WERI-Rb-1 (cell line): ENCODE results near the gene ANKH.

Experiments
- DNase-seq: peaks from one replicate; pipeline ENCODE4 v3.0.0-alpha.2; 2020
- H3K27ac ChIP-seq: fragments of 250-450 bp; sonication (Bioruptor Pico); 2 replicates; pipeline ENCODE4 v1.5.1; 2020; ENCODE audit warnings: mild to moderate bottlenecking, moderate library complexity
- H3K27me3 ChIP-seq: fragments of 250-450 bp; sonication (Bioruptor Pico); 2 replicates; pipeline ENCODE4 v1.5.1; 2021; ENCODE audit warnings: mild to moderate bottlenecking, low read depth, moderate library complexity; ENCODE audit not compliant: insufficient read depth, severe bottlenecking
- H3K36me3 ChIP-seq: fragments of 250-450 bp; sonication (Bioruptor Pico); 2 replicates; pipeline ENCODE4 v1.5.1; 2020; ENCODE audit warnings: mild to moderate bottlenecking, moderate library complexity
- H3K4me3 ChIP-seq: 2 replicates; pipeline ENCODE4 v1.5.1; 2011; ENCODE audit warnings: low read depth, mild to moderate bottlenecking, control low read depth, low read length
- H3K9me3 ChIP-seq: fragments of 250-450 bp; sonication (Bioruptor Pico); 2 replicates; pipeline ENCODE4 v1.5.1; 2021; ENCODE audit warnings: mild to moderate bottlenecking, moderate library complexity; ENCODE audit not compliant: severe bottlenecking
- TF ChIP-seq, protein P1 (sequence below): IDR thresholded peaks from 2 replicates; pipeline ENCODE4 v1.5.1; 2011; ENCODE audit warnings: low read depth, mild to moderate bottlenecking, control low read depth, inconsistent platforms, low read length

Gene ANKH

DNA sequence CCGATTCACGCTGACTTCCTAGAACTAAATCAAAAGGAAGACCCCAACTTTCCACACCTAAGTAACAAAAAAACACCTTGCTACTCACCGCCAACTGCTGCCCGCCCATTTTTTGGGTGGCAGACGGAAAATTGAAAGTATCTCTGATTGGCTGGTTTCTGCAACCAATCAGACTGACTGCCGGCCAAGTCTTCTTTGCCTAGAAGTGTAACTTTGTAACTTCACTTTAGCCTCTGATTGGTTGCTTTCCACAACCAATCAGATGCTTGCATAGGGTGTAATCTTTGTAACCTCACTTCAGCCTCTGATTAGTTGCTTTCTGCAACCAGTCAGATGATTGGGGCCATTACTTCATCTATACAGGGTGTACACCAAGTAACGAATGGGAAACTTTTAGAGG is 42.6 kb upstream of the ANKH start:
- TF ChIP-seq, protein P1, sequence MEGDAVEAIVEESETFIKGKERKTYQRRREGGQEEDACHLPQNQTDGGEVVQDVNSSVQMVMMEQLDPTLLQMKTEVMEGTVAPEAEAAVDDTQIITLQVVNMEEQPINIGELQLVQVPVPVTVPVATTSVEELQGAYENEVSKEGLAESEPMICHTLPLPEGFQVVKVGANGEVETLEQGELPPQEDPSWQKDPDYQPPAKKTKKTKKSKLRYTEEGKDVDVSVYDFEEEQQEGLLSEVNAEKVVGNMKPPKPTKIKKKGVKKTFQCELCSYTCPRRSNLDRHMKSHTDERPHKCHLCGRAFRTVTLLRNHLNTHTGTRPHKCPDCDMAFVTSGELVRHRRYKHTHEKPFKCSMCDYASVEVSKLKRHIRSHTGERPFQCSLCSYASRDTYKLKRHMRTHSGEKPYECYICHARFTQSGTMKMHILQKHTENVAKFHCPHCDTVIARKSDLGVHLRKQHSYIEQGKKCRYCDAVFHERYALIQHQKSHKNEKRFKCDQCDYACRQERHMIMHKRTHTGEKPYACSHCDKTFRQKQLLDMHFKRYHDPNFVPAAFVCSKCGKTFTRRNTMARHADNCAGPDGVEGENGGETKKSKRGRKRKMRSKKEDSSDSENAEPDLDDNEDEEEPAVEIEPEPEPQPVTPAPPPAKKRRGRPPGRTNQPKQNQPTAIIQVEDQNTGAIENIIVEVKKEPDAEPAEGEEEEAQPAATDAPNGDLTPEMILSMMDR = no peak
- no peaks in the 10 kb centered on the region for H3K36me3 ChIP-seq
- H3K27me3 ChIP-seq = no peaks in the 10 kb centered on the region
- no peak overlapping the region for H3K27ac ChIP-seq
- H3K9me3 ChIP-seq = no peaks in the 10 kb centered on the region
- no peak overlapping the region for H3K4me3 ChIP-seq
- DNase-seq = no peak

DNA sequence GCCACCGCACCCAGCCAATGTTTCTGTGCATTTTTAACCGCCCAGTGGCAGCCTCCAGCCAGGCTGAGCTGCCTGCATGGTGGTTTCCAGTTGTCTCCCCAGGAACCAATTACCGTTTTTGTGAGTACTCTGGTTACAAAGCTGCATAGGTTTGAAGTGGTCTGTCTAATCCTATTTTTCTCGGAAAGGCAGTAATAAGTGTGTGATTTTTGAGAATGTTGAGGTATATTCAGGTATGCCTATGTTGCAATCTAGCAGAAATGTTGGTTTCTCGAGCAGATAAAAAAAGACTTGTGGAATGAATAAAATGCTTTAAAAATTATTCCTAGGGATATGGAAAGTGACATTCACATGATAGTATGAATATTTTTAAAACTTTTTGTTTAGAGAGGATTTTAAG is 41.5 kb upstream of the ANKH start:
- Histone ChIP-seq H3K27me3 (no peaks in the 10 kb centered on the region), H3K27ac (no peak overlapping the region), H3K9me3 (no peaks in the 10 kb centered on the region), H3K36me3 (no peaks in the 10 kb centered on the region), H3K4me3 (no peak overlapping the region)
- no peak for DNase-seq
- TF ChIP-seq, protein P1 = no peak

DNA sequence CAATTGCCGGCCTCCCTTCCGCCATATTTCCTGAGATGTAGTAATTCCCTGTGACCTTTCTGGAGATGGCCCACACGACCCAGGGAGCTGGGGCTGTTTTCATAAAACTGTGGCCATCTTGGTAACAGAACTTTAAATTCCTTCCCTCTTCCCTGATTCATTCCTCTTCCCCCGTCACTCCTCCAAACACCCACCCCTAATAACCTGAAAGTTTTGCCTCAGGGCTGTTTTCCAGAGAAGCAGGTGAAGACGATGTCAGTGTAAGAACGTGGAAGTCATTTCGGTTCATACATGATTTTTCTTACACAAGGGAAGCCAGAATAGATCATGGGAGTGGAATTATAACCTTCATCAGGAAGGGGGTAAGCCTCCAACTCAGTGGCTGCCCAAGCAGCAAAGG is 40.6 kb upstream of the ANKH start:
- DNase-seq = no peak
- no peaks in the 10 kb centered on the region for H3K27me3 ChIP-seq
- H3K4me3 ChIP-seq = no peak overlapping the region
- no peaks in the 10 kb centered on the region for H3K36me3 ChIP-seq
- no peaks in the 10 kb centered on the region for H3K9me3 ChIP-seq
- TF ChIP-seq, protein P1 = no peak
- no peak overlapping the region for H3K27ac ChIP-seq

DNA sequence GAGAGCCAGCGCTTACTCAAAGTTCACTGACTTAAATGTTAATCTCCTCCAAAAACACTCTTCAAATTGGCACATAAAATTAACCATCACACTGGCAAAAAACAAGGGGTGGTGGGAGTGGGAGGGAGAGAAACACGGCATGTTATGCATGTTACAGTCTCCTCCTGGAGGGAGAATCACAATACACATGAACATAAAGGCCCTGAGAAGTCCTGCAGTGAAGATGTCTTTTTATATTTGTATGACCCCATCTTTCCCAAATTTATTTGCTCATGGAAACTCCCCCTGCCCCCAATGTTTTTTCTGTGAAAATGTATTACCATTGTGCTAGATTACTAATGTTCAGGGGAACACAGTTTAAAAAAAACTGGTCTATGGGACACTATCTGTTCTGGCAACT is 37.8 kb upstream of the ANKH start:
- Histone ChIP-seq H3K27me3 (no peaks in the 10 kb centered on the region), H3K9me3 (no peaks in the 10 kb centered on the region), H3K27ac (no peak overlapping the region), H3K4me3 (no peak overlapping the region), H3K36me3 (no peaks in the 10 kb centered on the region)
- TF ChIP-seq, protein P1 = no peak
- no peak for DNase-seq

DNA sequence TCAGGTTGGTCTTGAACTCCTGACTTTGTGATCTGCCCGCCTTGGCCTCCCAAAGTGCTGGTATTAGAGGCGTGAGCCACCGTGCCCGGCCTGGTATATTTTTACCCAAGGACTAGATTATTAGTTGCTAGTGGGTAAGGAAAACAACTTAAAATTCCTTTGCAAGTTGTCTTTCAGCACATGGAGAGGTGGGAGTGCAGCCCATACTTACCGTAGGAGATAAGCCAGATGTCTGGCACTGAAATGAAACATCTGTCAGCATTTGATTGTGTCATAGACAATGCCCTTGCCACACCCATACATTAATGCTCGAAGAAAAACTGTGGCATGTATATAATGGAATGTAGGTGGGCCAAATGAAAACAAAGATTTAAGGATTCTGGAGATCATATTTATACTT is 36.6 kb upstream of the ANKH start:
- Histone ChIP-seq H3K36me3 (no peaks in the 10 kb centered on the region), H3K27me3 (no peaks in the 10 kb centered on the region), H3K27ac (no peak overlapping the region), H3K4me3 (no peak overlapping the region), H3K9me3 (no peaks in the 10 kb centered on the region)
- TF ChIP-seq, protein P1 = no peak
- no peak for DNase-seq

DNA sequence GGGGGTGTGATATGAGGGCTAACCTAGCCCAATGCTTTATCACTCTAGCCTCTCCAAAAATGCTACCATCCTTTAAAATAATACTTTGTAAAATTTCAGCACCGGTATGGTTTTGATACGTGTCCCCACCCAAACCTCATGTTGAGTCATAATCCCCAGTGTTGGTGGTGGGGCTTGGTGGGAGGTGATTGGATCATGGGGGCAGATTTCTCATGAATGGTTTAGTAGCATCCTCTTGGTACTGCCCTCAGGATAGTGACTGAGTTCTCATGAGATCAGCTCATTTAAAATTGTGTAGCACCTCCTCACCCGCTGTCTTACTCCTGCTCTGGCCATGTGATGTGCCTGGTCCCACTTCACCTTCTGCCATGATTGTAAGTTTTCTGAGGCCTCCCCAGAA is 35.0 kb upstream of the ANKH start:
- H3K36me3 ChIP-seq = no peaks in the 10 kb centered on the region
- no peaks in the 10 kb centered on the region for H3K9me3 ChIP-seq
- H3K4me3 ChIP-seq = no peak overlapping the region
- no peak overlapping the region for H3K27ac ChIP-seq
- no peak for DNase-seq
- TF ChIP-seq, protein P1 = no peak
- H3K27me3 ChIP-seq = no peaks in the 10 kb centered on the region
